AG04450 (cell line): ENCODE data around the gene PTPRD. TPM values are rescaled to one million over a fixed set of nuclear protein-coding genes. Genes with fewer than 3 reads are reported as not detected.

Experiments used
- CTCF ChIA-PET: fragments of 300-600, 350-600 bp; formaldehyde crosslinking; extraction: SDS; loops from one replicate; lab custom pipeline; 2022; ENCODE audit warnings: antibody characterized with exemption, inconsistent platforms; lab: Charles Lee
- POLR2A ChIA-PET: fragments of 350-600 bp; formaldehyde crosslinking; extraction: SDS; loops from one replicate; lab custom pipeline; 2021; ENCODE audit warnings: antibody characterized with exemption, inconsistent platforms; lab: Yijun Ruan, JAX
- DNase-seq: peaks from one replicate; pipeline ENCODE4 v3.0.0-alpha.2; 2011; ENCODE audit warnings: low read depth, low spot score
- H3K27ac ChIP-seq: one replicate; pipeline ENCODE4 v1.5.1; 2012; ENCODE audit warnings: low read depth, low read length, control low read depth
- H3K27me3 ChIP-seq: one replicate; pipeline ENCODE4 v1.6.0; 2012; ENCODE audit warnings: low read length; ENCODE audit not compliant: control insufficient read depth, insufficient read depth
- H3K4me3 ChIP-seq: 2 replicates; pipeline ENCODE4 v1.5.1; 2011; ENCODE audit warnings: mild to moderate bottlenecking, low read depth, low read length, control low read depth
- H3K9me3 ChIP-seq: 2 replicates; pipeline ENCODE4 v1.5.1; 2012; ENCODE audit warnings: low read length; ENCODE audit not compliant: control insufficient read depth, insufficient read depth
- CTCF ChIP-seq: IDR thresholded peaks from 2 replicates; pipeline ENCODE4 v1.5.1; 2011; ENCODE audit warnings: low read depth, low read length, control low read depth, inconsistent platforms
- polyA plus RNA-seq: library from polyadenylated mRNA; depleted of rRNA; stranded (reverse); fragments of >200 nt; gene quantifications from 2 replicates; pipeline ENCODE4 v1.2.3, GENCODE V29; 2011

Gene PTPRD
- polyA plus RNA-seq, 1 experiment: 0.19 TPM

GRCh38 chr9:9222730-9223129, 1390.1 kb downstream of the PTPRD start:
- no peaks in the 10 kb centered on the region for H3K9me3 ChIP-seq
- H3K27ac ChIP-seq: no peak overlapping the region
- no peak for DNase-seq
- CTCF ChIA-PET: no interaction called here
- no peak overlapping the region for H3K4me3 ChIP-seq
- POLR2A ChIA-PET: no interaction called here
- TF ChIP-seq CTCF: no peak
- no peaks in the 10 kb centered on the region for H3K27me3 ChIP-seq

GRCh38 chr9:9216934-9217333, 1395.9 kb downstream of the PTPRD start:
- TF ChIP-seq CTCF: no peak
- Histone ChIP-seq H3K9me3 (0 out of 2 replicates have a peak, but pooled peaks cover 3% of the 10 kb centered on the region), H3K27ac (no peak overlapping the region), H3K4me3 (no peak overlapping the region), H3K27me3 (no peaks in the 10 kb centered on the region)
- ChIA-PET POLR2A (no interaction called here), CTCF (no interaction called here)
- DNase-seq: no peak

GRCh38 chr9:9215050-9215449, 1397.8 kb downstream of the PTPRD start:
- DNase-seq: no peak
- TF ChIP-seq CTCF: no peak
- Histone ChIP-seq H3K4me3 (no peak overlapping the region), H3K9me3 (0 out of 2 replicates have a peak, but pooled peaks cover 3% of the 10 kb centered on the region), H3K27ac (no peak overlapping the region), H3K27me3 (no peaks in the 10 kb centered on the region)
- POLR2A ChIA-PET: no interaction called here
- CTCF ChIA-PET: no interaction called here

GRCh38 chr9:9214066-9214465, 1398.7 kb downstream of the PTPRD start:
- no peak overlapping the region for H3K4me3 ChIP-seq
- 0 out of 2 replicates have a peak, but pooled peaks cover 3% of the 10 kb centered on the region for H3K9me3 ChIP-seq
- TF ChIP-seq CTCF: no peak
- no peaks in the 10 kb centered on the region for H3K27me3 ChIP-seq
- POLR2A ChIA-PET: no interaction called here
- no peak for DNase-seq
- CTCF ChIA-PET: no interaction called here
- no peak overlapping the region for H3K27ac ChIP-seq

GRCh38 chr9:9212963-9213362, 1399.8 kb downstream of the PTPRD start:
- no peak for DNase-seq
- Histone ChIP-seq H3K9me3 (peaks cover 5% of the 10 kb centered on the region; the same call in 1 of the 2 replicates), H3K27ac (no peak overlapping the region), H3K27me3 (no peaks in the 10 kb centered on the region), H3K4me3 (no peak overlapping the region)
- ChIA-PET CTCF (no interaction called here), POLR2A (no interaction called here)
- no peak for TF ChIP-seq CTCF
